Activated CD4-positive, alpha-beta T cell treated with anti-CD3 and anti-CD28 coated beads for 24 hours (primary cell): ENCODE data around the gene PCDHB11.
A peak's percentile ranks its signal among the peaks of the same experiment; 100 is the strongest.
"Not testable (repeated sequence)": the region's sequence is repeated elsewhere in the genome, so short reads cannot be mapped to it uniquely, and the experiment has no call there.

Experiments used
- DNase-seq, 2 donors: peaks; one replicate each; pipeline ENCODE4 v3.0.0-alpha.2; 2020; ENCODE audit warnings: low read depth in 2 of 2

Gene PCDHB11

GRCh38 chr5:141186897-141187512, 12.4 kb upstream of the PCDHB11 start, which contains the start of gene PCDHB9:
TSS of gene PCDHB9 (plus strand) at chr5:141187161. CDS start at chr5:141187319, 158 bp downstream.
- peak in 1 of 2 donors; percentile 22 for DNase-seq

GRCh38 chr5:141188682-141189081, 10.7 kb upstream of the PCDHB11 start:
- not testable (repeated sequence) for DNase-seq

- DNase-seq = not testable (repeated sequence)
Observed at GRCh38 chr5:141189131-141189530, 10.3 kb upstream of the PCDHB11 start.

- DNase-seq = no peak
Observed at GRCh38 chr5:141192110-141192725, 7.2 kb upstream of the PCDHB11 start, which contains the start of gene PCDHB10. TSS of gene PCDHB10 (plus strand) at chr5:141192353. CDS start at chr5:141192553, 200 bp downstream.

- DNase-seq = not testable (repeated sequence)
Observed at GRCh38 chr5:141194332-141194731, 5.1 kb upstream of the PCDHB11 start.

- no peak for DNase-seq
Observed at GRCh38 chr5:141196363-141196762, 3.1 kb upstream of the PCDHB11 start.

GRCh38 chr5:141201126-141201525, 1.7 kb downstream of the PCDHB11 start:
- not testable (repeated sequence) for DNase-seq

GRCh38 chr5:141201646-141202045, 2.2 kb downstream of the PCDHB11 start:
- DNase-seq = not testable (repeated sequence)

GRCh38 chr5:141208478-141208877, 9.1 kb downstream of the PCDHB11 start, which contains the start of gene PCDHB12:
TSS of gene PCDHB12 (plus strand) at chr5:141208719. CDS start at chr5:141208908, 189 bp downstream.
- DNase-seq = no peak

GRCh38 chr5:141210281-141210680, 10.9 kb downstream of the PCDHB11 start:
- not testable (repeated sequence) for DNase-seq

- not testable (repeated sequence) for DNase-seq
Observed at GRCh38 chr5:141210849-141211248, 11.4 kb downstream of the PCDHB11 start.

GRCh38 chr5:141213656-141214339, 14.4 kb downstream of the PCDHB11 start, which contains the start of gene PCDHB13:
TSS of gene PCDHB13 (plus strand) at chr5:141213919. CDS start at chr5:141214124, 205 bp downstream.
- not testable (repeated sequence) for DNase-seq

GRCh38 chr5:141214583-141214982, 15.2 kb downstream of the PCDHB11 start:
- DNase-seq = not testable (repeated sequence)

GRCh38 chr5:141215504-141215903, 16.1 kb downstream of the PCDHB11 start:
- DNase-seq = not testable (repeated sequence)

GRCh38 chr5:141216035-141216434, 16.6 kb downstream of the PCDHB11 start:
- DNase-seq = not testable (repeated sequence)

GRCh38 chr5:141223112-141223783, 23.8 kb downstream of the PCDHB11 start, which contains the start of gene PCDHB14:
TSS of gene PCDHB14 (plus strand) at chr5:141223343. CDS start at chr5:141223506, 163 bp downstream.
- no peak for DNase-seq

GRCh38 chr5:141224844-141225243, 25.4 kb downstream of the PCDHB11 start:
- DNase-seq = not testable (repeated sequence)

GRCh38 chr5:141225421-141225820, 26.0 kb downstream of the PCDHB11 start:
- DNase-seq = not testable (repeated sequence)

GRCh38 chr5:141234109-141234667, 34.8 kb downstream of the PCDHB11 start:
- DNase-seq = no peak

GRCh38 chr5:141235922-141236321, 36.5 kb downstream of the PCDHB11 start:
- not testable (repeated sequence) for DNase-seq
